OCI-M2 (cell line): Measurements from ENCODE around the gene ADAMTS12.

Experiments
- DNase-seq: peaks from one replicate; lab custom pipeline; 2025; ENCODE audit not compliant: unreplicated experiment; lab: John Stamatoyannopoulos, UW

The ADAMTS12 gene, protein sequence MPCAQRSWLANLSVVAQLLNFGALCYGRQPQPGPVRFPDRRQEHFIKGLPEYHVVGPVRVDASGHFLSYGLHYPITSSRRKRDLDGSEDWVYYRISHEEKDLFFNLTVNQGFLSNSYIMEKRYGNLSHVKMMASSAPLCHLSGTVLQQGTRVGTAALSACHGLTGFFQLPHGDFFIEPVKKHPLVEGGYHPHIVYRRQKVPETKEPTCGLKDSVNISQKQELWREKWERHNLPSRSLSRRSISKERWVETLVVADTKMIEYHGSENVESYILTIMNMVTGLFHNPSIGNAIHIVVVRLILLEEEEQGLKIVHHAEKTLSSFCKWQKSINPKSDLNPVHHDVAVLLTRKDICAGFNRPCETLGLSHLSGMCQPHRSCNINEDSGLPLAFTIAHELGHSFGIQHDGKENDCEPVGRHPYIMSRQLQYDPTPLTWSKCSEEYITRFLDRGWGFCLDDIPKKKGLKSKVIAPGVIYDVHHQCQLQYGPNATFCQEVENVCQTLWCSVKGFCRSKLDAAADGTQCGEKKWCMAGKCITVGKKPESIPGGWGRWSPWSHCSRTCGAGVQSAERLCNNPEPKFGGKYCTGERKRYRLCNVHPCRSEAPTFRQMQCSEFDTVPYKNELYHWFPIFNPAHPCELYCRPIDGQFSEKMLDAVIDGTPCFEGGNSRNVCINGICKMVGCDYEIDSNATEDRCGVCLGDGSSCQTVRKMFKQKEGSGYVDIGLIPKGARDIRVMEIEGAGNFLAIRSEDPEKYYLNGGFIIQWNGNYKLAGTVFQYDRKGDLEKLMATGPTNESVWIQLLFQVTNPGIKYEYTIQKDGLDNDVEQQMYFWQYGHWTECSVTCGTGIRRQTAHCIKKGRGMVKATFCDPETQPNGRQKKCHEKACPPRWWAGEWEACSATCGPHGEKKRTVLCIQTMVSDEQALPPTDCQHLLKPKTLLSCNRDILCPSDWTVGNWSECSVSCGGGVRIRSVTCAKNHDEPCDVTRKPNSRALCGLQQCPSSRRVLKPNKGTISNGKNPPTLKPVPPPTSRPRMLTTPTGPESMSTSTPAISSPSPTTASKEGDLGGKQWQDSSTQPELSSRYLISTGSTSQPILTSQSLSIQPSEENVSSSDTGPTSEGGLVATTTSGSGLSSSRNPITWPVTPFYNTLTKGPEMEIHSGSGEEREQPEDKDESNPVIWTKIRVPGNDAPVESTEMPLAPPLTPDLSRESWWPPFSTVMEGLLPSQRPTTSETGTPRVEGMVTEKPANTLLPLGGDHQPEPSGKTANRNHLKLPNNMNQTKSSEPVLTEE (N-terminal part only)

DNA sequence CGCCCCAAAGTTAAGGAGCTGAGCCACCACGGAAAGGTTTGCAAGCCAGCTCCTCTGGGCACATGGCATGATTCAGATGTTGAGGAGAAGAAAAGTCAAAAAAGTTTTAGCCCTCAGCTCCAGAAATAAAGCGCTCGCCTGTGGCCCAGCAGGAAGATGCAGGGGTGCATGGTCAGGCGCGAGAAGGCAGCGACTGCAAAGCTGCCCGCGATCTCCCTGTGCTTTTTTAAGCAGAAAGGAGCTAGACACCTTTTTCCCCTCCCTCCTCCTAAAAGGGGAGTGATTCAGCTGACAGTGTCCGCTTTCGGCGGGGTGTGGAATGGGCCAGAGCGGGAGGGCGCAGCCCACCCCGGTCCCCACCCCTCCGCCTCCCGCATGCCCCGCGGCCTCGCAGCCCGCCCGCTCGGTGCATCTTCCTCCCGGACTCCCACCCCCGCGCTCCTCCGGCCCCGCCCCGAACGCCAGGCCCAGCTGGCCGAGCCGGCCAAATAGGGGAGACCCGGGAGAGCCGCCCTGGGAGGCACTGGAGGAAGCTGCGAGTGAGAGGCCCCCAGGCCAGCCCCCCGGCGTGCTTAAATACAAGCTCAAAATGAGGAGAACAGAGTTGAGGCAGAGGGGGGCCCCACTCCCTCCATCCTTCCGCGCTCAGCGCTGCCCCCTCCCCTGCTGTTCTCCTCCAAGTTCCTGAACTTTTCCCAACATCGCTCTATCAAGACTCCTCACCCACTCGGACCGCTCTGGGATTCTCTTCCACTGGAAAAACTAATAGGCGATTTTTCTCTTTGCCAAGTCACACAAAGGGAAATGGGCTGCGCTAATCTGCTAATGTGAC lies at the start of gene ADAMTS12:
Gene ADAMTS12 (minus strand): TSS at position 203 of the 832 bp plus-strand sequence. CDS start 134 bp downstream, at position 69.
- no peak for DNase-seq

DNA sequence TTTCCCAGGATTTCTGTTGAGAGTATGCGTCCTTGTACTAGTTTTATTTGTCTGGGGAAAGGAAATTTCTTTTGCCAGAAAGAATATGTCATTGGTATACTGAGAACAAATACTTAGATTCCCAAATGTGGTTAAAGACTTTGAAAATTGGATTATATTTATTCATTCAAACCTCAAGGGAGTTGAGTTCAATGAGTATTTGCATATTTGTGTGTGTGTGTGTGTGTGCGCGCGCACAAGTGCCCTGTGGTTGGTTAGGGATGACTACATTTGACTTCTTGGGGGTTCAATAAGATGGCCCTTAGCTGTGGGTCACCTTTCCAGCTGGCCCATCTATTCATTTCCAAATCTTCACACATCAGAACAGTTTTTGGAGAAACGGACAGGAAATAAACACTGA lies 49.3 kb upstream of the ADAMTS12 start:
- DNase-seq: no peak

GRCh38 chr5:33939556-33940262 lies 47.9 kb upstream of the ADAMTS12 start:
- no peak for DNase-seq

- DNase-seq: no peak
Measured at GRCh38 chr5:33938881-33939280, 47.1 kb upstream of the ADAMTS12 start.

- DNase-seq: no peak
Measured at GRCh38 chr5:33938507-33938796, 46.7 kb upstream of the ADAMTS12 start.

DNA sequence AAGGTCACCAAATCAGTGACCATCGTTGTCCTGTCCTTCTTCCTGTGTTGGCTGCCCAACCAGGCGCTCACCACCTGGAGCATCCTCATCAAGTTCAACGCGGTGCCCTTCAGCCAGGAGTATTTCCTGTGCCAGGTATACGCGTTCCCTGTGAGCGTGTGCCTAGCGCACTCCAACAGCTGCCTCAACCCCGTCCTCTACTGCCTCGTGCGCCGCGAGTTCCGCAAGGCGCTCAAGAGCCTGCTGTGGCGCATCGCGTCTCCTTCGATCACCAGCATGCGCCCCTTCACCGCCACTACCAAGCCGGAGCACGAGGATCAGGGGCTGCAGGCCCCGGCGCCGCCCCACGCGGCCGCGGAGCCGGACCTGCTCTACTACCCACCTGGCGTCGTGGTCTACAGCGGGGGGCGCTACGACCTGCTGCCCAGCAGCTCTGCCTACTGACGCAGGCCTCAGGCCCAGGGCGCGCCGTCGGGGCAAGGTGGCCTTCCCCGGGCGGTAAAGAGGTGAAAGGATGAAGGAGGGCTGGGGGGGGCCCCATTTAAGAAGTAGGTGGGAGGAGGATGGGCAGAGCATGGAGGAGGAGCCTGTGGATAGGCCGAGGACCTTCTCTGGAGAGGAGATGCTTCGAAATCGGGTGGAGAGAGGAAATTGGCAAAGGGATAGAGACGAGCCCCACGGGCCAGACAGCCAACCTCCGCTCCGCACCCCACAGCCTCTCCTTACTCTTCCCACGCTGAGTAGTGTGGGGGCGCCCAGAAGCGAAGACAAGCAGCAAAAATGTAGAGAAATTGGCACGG lies 46.1 kb upstream of the ADAMTS12 start:
- no peak for DNase-seq

DNA sequence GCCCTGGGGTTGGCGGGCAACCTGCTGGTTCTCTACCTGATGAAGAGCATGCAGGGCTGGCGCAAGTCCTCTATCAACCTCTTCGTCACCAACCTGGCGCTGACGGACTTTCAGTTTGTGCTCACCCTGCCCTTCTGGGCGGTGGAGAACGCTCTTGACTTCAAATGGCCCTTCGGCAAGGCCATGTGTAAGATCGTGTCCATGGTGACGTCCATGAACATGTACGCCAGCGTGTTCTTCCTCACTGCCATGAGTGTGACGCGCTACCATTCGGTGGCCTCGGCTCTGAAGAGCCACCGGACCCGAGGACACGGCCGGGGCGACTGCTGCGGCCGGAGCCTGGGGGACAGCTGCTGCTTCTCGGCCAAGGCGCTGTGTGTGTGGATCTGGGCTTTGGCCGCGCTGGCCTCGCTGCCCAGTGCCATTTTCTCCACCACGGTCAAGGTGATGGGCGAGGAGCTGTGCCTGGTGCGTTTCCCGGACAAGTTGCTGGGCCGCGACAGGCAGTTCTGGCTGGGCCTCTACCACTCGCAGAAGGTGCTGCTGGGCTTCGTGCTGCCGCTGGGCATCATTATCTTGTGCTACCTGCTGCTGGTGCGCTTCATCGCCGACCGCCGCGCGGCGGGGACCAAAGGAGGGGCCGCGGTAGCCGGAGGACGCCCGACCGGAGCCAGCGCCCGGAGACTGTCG lies 45.4 kb upstream of the ADAMTS12 start:
- DNase-seq: no peak

DNA sequence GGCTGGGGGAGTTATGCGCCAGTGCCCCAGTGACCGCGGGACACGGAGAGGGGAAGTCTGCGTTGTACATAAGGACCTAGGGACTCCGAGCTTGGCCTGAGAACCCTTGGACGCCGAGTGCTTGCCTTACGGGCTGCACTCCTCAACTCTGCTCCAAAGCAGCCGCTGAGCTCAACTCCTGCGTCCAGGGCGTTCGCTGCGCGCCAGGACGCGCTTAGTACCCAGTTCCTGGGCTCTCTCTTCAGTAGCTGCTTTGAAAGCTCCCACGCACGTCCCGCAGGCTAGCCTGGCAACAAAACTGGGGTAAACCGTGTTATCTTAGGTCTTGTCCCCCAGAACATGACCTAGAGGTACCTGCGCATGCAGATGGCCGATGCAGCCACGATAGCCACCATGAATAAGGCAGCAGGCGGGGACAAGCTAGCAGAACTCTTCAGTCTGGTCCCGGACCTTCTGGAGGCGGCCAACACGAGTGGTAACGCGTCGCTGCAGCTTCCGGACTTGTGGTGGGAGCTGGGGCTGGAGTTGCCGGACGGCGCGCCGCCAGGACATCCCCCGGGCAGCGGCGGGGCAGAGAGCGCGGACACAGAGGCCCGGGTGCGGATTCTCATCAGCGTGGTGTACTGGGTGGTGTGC lies 44.7 kb upstream of the ADAMTS12 start, which contains the start of gene RXFP3:
Gene RXFP3 (plus strand): TSS at position 6 of the 636 bp plus-strand sequence. CDS start 355 bp downstream, at position 361.
- DNase-seq: no peak

GRCh38 chr5:33936004-33936380 lies 44.2 kb upstream of the ADAMTS12 start:
- DNase-seq: no peak

DNA sequence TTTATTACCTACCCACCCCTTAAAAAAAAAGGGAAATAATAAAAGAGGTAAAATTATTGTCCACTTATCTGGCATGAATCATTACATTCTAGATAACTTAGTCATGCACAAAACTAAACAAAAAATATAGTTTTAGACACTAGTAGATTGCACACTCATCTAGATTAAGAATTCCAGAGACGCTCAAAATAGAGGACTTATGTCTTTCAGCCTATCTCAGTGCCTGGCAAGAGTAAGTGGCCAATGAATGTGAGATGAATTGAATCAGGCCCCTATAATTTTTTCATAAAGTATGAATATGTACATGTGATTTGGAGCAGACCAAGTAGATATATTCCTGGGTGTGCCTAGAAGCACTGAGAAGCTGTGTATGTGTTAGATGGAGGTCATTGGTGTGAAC lies 42.4 kb upstream of the ADAMTS12 start:
- DNase-seq: no peak

GRCh38 chr5:33933723-33934169 lies 42.0 kb upstream of the ADAMTS12 start:
- no peak for DNase-seq

GRCh38 chr5:33931136-33931535 lies 39.3 kb upstream of the ADAMTS12 start:
- no peak for DNase-seq

DNA sequence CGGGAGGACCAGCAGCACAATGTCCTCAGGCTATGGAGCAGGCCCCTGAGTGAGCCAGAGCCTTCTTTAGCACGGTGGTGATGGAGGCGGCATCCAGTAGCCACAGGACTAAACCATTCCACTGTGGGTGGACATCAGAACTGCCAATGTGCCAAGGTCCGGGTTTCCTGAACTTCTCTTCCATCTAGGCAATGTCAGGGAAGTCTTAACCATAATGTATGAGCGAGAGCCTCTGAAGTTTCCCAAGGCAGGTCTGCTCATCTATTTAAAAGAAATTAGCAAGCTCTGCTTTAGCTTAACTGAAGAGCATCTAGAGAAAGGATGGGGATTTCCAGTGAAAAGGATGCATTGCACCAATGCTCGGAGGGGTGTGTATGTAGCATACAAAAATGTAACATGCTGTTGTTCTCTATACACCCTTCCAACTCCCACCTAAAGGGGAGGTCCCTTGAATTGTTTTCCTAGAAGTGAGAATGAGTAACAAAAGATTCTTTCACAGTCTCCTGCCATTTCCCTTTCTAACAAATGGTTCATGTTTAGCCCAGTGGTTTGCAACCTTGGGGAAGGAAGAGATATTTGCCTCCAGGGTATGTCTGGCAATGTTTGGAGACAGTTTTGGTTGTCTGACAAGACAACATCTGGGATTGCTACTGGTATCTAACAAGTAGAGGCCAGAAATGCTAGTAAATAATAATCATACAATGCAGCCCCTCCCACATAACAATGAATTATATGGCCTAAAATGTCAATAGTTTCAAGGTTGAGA lies 38.3 kb upstream of the ADAMTS12 start:
- DNase-seq: no peak

GRCh38 chr5:33928283-33928682 lies 36.5 kb upstream of the ADAMTS12 start:
- DNase-seq: no peak

DNA sequence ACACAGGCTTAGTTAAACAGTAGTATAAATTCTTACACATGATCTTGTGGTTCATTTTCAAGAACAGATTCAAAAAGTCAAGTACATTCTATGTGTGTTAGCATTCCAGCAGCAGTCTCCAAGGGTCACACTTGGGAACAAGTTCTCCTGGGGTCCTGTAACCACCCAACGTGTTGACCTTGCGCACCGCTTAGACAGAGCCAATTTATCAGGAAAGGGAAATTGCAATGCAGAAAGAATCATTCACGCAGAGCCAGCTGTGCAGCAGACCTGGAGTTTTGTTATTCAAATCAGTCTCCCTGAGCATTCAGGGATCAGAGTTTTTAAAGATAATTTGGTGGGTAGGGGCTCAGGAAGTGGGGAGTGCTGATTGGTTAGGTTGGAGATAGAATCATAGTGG lies 35.9 kb upstream of the ADAMTS12 start:
- DNase-seq: no peak

DNA sequence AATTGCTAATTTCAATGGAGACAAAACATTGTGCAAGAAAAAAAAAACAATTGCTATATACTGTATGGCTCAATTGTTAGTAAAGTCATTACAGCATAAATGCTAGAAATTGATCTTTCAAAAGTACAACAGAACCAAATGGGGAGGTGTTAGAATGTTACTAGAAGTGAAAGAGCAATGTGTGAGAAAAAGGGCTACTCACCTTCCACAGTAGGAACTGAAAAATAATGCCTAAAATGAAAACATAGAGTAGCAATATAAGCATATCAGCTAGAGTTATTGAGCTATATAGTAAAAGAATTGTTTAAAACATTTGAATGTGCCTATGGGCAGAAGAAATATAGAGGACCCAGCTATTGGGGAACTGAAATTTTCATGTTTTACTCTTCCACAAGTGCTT lies 33.5 kb upstream of the ADAMTS12 start:
- no peak for DNase-seq

DNA sequence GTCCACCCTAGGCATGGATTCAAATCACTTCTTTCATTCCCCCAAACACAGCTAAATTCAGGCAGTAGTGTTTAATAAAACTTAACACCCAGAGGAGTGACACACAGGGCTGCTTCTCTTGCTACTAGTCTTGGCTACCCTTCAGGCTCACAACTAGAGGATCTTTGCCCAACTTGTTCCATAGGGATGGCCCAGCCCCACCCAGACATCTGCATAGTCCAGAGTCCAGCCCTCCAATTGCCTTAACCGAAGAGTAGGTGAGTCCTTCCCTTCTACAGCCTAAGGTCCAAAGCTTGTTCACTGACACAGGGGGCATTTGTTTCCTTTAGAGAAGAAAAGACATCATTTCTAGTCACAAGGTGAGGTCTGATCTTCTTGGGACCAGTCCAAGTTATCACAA lies 29.2 kb upstream of the ADAMTS12 start:
- DNase-seq: no peak
